ENCODE results near the gene PSEN2.

The PSEN2 gene

GRCh38 chr1:226873771-226874578 is 3.6 kb downstream of the PSEN2 start:
- in situ Hi-C loops (cut with HindIII; ENCODE audit: low sequenced_read_pairs): no loop called here
- H3K4me3 ChIP-seq (ENCODE audit: low read depth, low read length): no peak overlapping the region
- no peak for DNase-seq (ENCODE audit: low read depth, low spot score)
- TF ChIP-seq CTCF (IDR thresholded peaks at IDR 0.05; ENCODE audit: low read depth, low read length): no peak

- no peak overlapping the region for H3K4me3 ChIP-seq (ENCODE audit: low read depth, low read length)
- no peak for TF ChIP-seq CTCF (IDR thresholded peaks at IDR 0.05; ENCODE audit: low read depth, low read length)
- DNase-seq (ENCODE audit: low read depth, low spot score): no peak
- in situ Hi-C loops (cut with HindIII; ENCODE audit: low sequenced_read_pairs): no loop called here
These were observed 4.4 kb downstream of the PSEN2 start for GRCh38 chr1:226874579-226875425.

GRCh38 chr1:226875641-226876295 is 5.4 kb downstream of the PSEN2 start:
- peak; percentile 39 for DNase-seq (ENCODE audit: low read depth, low spot score)
- in situ Hi-C loops (cut with HindIII; ENCODE audit: low sequenced_read_pairs): no loop called here
- TF ChIP-seq CTCF (IDR thresholded peaks at IDR 0.05; ENCODE audit: low read depth, low read length): no peak
- H3K4me3 ChIP-seq (ENCODE audit: low read depth, low read length): no peak overlapping the region

- TF ChIP-seq CTCF (IDR thresholded peaks at IDR 0.05; ENCODE audit: low read depth, low read length): no peak
- in situ Hi-C loops (cut with HindIII; ENCODE audit: low sequenced_read_pairs): no loop called here
- no peak overlapping the region for H3K4me3 ChIP-seq (ENCODE audit: low read depth, low read length)
- no peak for DNase-seq (ENCODE audit: low read depth, low spot score)
These were observed 7.3 kb downstream of the PSEN2 start for GRCh38 chr1:226877669-226878068.

GRCh38 chr1:226880372-226881287 is 10.2 kb downstream of the PSEN2 start:
- DNase-seq (ENCODE audit: low read depth, low spot score): no peak
- no peak overlapping the region for H3K4me3 ChIP-seq (ENCODE audit: low read depth, low read length)
- in situ Hi-C loops (cut with HindIII; ENCODE audit: low sequenced_read_pairs): no loop called here
- TF ChIP-seq CTCF (IDR thresholded peaks at IDR 0.05; ENCODE audit: low read depth, low read length): no peak

Measured in astrocyte of the spinal cord (primary cell).